Neuronal stem cell (in vitro differentiated cells): Measurements from ENCODE around the gene SLC35E4.

ENCODE experiments used
- DNase-seq: peaks from one replicate; pipeline ENCODE4 v3.0.0-alpha.2; 2013; ENCODE audit warnings: low spot score
- H2AFZ ChIP-seq: one replicate; pipeline ENCODE4 v1.6.1; 2013; ENCODE audit warnings: mild to moderate bottlenecking, low read length, inconsistent platforms
- H2AK5ac ChIP-seq: 2 replicates; pipeline ENCODE4 v1.6.1; 2013; ENCODE audit warnings: low read depth, mild to moderate bottlenecking, inconsistent platforms, low read length, moderate library complexity, mixed read lengths
- H2BK120ac ChIP-seq: 2 replicates; pipeline ENCODE4 v1.6.1; 2013; ENCODE audit warnings: low read depth, mild to moderate bottlenecking, inconsistent platforms, low read length, moderate library complexity, mixed read lengths
- H2BK12ac ChIP-seq: one replicate; pipeline ENCODE4 v1.6.1; 2013; ENCODE audit warnings: low read length, inconsistent platforms
- H2BK15ac ChIP-seq: 2 replicates; pipeline ENCODE4 v1.6.1; 2013; ENCODE audit warnings: mild to moderate bottlenecking, low read length, inconsistent platforms, mixed read lengths
- H2BK5ac ChIP-seq: one replicate; pipeline ENCODE4 v1.6.1; 2013; ENCODE audit warnings: inconsistent platforms, mild to moderate bottlenecking, low read length, moderate library complexity
- H3K14ac ChIP-seq: one replicate; pipeline ENCODE4 v1.6.1; 2013; ENCODE audit warnings: low read length, inconsistent platforms
- H3K18ac ChIP-seq: 2 replicates; pipeline ENCODE4 v1.6.1; 2013; ENCODE audit warnings: low read length, inconsistent platforms
- H3K23ac ChIP-seq: 2 replicates; pipeline ENCODE4 v1.6.1; 2013; ENCODE audit warnings: low read depth, mild to moderate bottlenecking, mixed read lengths, low read length, inconsistent platforms; ENCODE audit not compliant: poor library complexity
- H3K27ac ChIP-seq: replicated peaks from 3 replicates; pipeline ENCODE4 v1.5.1; 2013; ENCODE audit warnings: low read length, inconsistent platforms
- H3K27me3 ChIP-seq, 3 experiments: 2 replicates each; pipeline ENCODE4 v1.6.1; 2013; ENCODE audit warnings: low read length in 3 of 3, mild to moderate bottlenecking in 2 of 3, inconsistent platforms in 1 of 3, low read depth in 1 of 3, mixed read lengths in 1 of 3, moderate library complexity in 1 of 3; ENCODE audit not compliant: control insufficient read depth in 3 of 3, insufficient read depth in 3 of 3
- H3K36me3 ChIP-seq, 2 donors: replicated peaks in 1 of 2; 2 replicates each; pipeline ENCODE4 v1.6.1; 2013; ENCODE audit warnings: low read length in 2 of 2; ENCODE audit not compliant: control insufficient read depth in 2 of 2, insufficient read depth in 2 of 2
- H3K4ac ChIP-seq: 2 replicates; pipeline ENCODE4 v1.6.1; 2013; ENCODE audit warnings: inconsistent platforms, mild to moderate bottlenecking, low read length, moderate library complexity
- H3K4me1 ChIP-seq, 2 donors: 1 replicate in 1 of 2; 2 replicates in 1 of 2; pipeline ENCODE4 v1.6.1; 2013; ENCODE audit warnings: low read length in 2 of 2, low read depth in 1 of 2; ENCODE audit not compliant: control insufficient read depth in 2 of 2, insufficient read depth in 1 of 2
- H3K4me2 ChIP-seq: one replicate; pipeline ENCODE4 v1.6.1; 2013; ENCODE audit warnings: mild to moderate bottlenecking, low read length, inconsistent platforms; ENCODE audit not compliant: insufficient read depth, poor library complexity, severe bottlenecking
- H3K4me3 ChIP-seq, 2 donors: 2 replicates each; pipeline ENCODE4 v1.5.1; 2013; ENCODE audit warnings: low read length in 2 of 2, mild to moderate bottlenecking in 2 of 2, inconsistent platforms in 1 of 2, moderate library complexity in 1 of 2
- H3K79me1 ChIP-seq: one replicate; pipeline ENCODE4 v1.6.1; 2013; ENCODE audit warnings: low read depth, mild to moderate bottlenecking, inconsistent platforms, low read length, moderate library complexity
- H3K9ac ChIP-seq: one replicate; pipeline ENCODE4 v1.6.1; 2013; ENCODE audit warnings: mild to moderate bottlenecking, low read depth, low read length, inconsistent platforms; ENCODE audit not compliant: poor library complexity
- H3K9me3 ChIP-seq, 2 donors: replicated peaks in 1 of 2; 2 replicates each; pipeline versions ENCODE3 to v1.6.1; 2013; ENCODE audit warnings: low read length in 2 of 2, mild to moderate bottlenecking in 2 of 2, inconsistent platforms in 1 of 2, low read depth in 1 of 2, mixed read lengths in 1 of 2, moderate library complexity in 1 of 2; ENCODE audit not compliant: control insufficient read depth in 2 of 2, insufficient read depth in 1 of 2
- H4K8ac ChIP-seq: one replicate; pipeline ENCODE4 v1.6.1; 2013; ENCODE audit warnings: low read depth, mild to moderate bottlenecking, inconsistent platforms, low read length, moderate library complexity
- H4K91ac ChIP-seq: one replicate; pipeline ENCODE4 v1.6.1; 2013; ENCODE audit warnings: low read length, low read depth, mild to moderate bottlenecking, inconsistent platforms; ENCODE audit not compliant: poor library complexity
- WGBS, 2 donors: extraction: QIAGEN DNeasy Blood & Tissue Kit; methylation state at CpG; one replicate each; pipeline ENCODE4 v1.1.7; 2013; ENCODE audit warnings: missing lambda C conversion rate in 2 of 2, mixed read lengths in 1 of 2; ENCODE audit not compliant: insufficient read length in 2 of 2, insufficient replicate concordance in 1 of 2; ENCODE audit errors: extremely low coverage in 2 of 2; 5-methylcytosine and 5-hydroxymethylcytosine counted together

Gene SLC35E4

GRCh38 chr22:30694171-30694639 is 58.6 kb downstream of the SLC35E4 start:
- WGBS, 2 donors, result no CpG with 5 or more reads among the region's 38 CpGs
- Histone ChIP-seq H2AK5ac (peak overlapping the region; percentile 43), H4K91ac (no peak overlapping the region), H3K4me3 (peak overlapping the region; percentile 58 to 83), H4K8ac (no peak overlapping the region), H3K4me2 (peak overlapping the region; percentile 97), H3K79me1 (peaks cover 4% of the 10 kb centered on the region), H3K9ac (peak overlapping the region; percentile 94), H2BK120ac (no peak overlapping the region), H2AFZ (peak overlapping the region; percentile 100), H3K18ac (peak overlapping the region; percentile 99), H2BK15ac (peak overlapping the region; percentile 78), H3K27me3 (peaks cover 4 to 49% (median 19%) of the 10 kb centered on the region in 3 experiments), H3K36me3 (no peaks in the 10 kb centered on the region), H3K27ac (no peak overlapping the region), H3K4me1 (peaks cover 2 to 3% of the 10 kb centered on the region in 2 donors), H3K14ac (peak overlapping the region; percentile 97), H3K9me3 (no peaks in the 10 kb centered on the region), H3K23ac (peak overlapping the region; percentile 61), H3K4ac (peak overlapping the region; percentile 94), H2BK5ac (no peak overlapping the region), H2BK12ac (peak overlapping the region; percentile 79)
- peak; percentile 40 for DNase-seq

GRCh38 chr22:30694640-30695350 is 59.2 kb downstream of the SLC35E4 start, which contains the start of gene OSBP2:
Gene OSBP2 (plus strand): TSS chr22:30694874. CDS start chr22:30694910, 36 bp downstream.
- H3K79me1 ChIP-seq, result peaks cover 4% of the 10 kb centered on the region
- H2BK5ac ChIP-seq, result peak within 1 kb of the TSS; percentile 19
- peak; percentile 51 for DNase-seq
- H2BK12ac ChIP-seq, result peak within 1 kb of the TSS; percentile 79
- H3K4me1 ChIP-seq, result peaks cover 2 to 3% of the 10 kb centered on the region in 2 donors
- peak within 1 kb of the TSS; percentile 78 for H2BK15ac ChIP-seq
- peak within 1 kb of the TSS; percentile 99 for H3K18ac ChIP-seq
- H2BK120ac ChIP-seq, result no peak within 1 kb of the TSS
- WGBS, 2 donors, result no CpG with 5 or more reads among the region's 88 CpGs
- peak within 1 kb of the TSS; percentile 51 for H2AK5ac ChIP-seq
- H3K23ac ChIP-seq, result peak within 1 kb of the TSS; percentile 86
- H4K8ac ChIP-seq, result no peak within 1 kb of the TSS
- H3K4ac ChIP-seq, result peak within 1 kb of the TSS; percentile 94
- peak within 1 kb of the TSS; percentile 100 for H2AFZ ChIP-seq
- no peak within 1 kb of the TSS for H4K91ac ChIP-seq
- peaks cover 4 to 55% (median 19%) of the 10 kb centered on the region in 3 experiments for H3K27me3 ChIP-seq
- H3K36me3 ChIP-seq, result no peaks in the 10 kb centered on the region
- H3K9ac ChIP-seq, result peak within 1 kb of the TSS; percentile 94
- no peak within 1 kb of the TSS for H3K27ac ChIP-seq
- H3K4me2 ChIP-seq, result peak within 1 kb of the TSS; percentile 97
- peak within 1 kb of the TSS; percentile 58 to 83 for H3K4me3 ChIP-seq
- H3K14ac ChIP-seq, result peak within 1 kb of the TSS; percentile 97
- no peaks in the 10 kb centered on the region for H3K9me3 ChIP-seq

GRCh38 chr22:30695351-30695851 is 59.8 kb downstream of the SLC35E4 start:
- Histone ChIP-seq H3K27me3 (peaks cover 4 to 55% (median 19%) of the 10 kb centered on the region in 3 experiments), H3K9ac (peak overlapping the region; percentile 79), H3K14ac (no peak overlapping the region), H3K18ac (peak overlapping the region; percentile 94), H3K4me2 (peak overlapping the region; percentile 94), H2BK120ac (no peak overlapping the region), H2BK12ac (no peak overlapping the region), H3K4me1 (peaks cover 2 to 3% of the 10 kb centered on the region in 2 donors), H4K91ac (no peak overlapping the region), H3K27ac (no peak overlapping the region), H3K4ac (no peak overlapping the region), H2AFZ (peak overlapping the region; percentile 95), H2AK5ac (peak overlapping the region; percentile 51), H2BK15ac (no peak overlapping the region), H3K4me3 (peak overlapping the region; percentile 50 to 79), H3K23ac (no peak overlapping the region), H2BK5ac (peak overlapping the region; percentile 19), H4K8ac (no peak overlapping the region), H3K9me3 (no peaks in the 10 kb centered on the region), H3K36me3 (no peaks in the 10 kb centered on the region), H3K79me1 (peaks cover 4% of the 10 kb centered on the region)
- WGBS, 2 donors, result no CpG with 5 or more reads among the region's 15 CpGs
- DNase-seq, result no peak
